Measurements from ENCODE around the gene INO80.

The INO80 gene

DNA sequence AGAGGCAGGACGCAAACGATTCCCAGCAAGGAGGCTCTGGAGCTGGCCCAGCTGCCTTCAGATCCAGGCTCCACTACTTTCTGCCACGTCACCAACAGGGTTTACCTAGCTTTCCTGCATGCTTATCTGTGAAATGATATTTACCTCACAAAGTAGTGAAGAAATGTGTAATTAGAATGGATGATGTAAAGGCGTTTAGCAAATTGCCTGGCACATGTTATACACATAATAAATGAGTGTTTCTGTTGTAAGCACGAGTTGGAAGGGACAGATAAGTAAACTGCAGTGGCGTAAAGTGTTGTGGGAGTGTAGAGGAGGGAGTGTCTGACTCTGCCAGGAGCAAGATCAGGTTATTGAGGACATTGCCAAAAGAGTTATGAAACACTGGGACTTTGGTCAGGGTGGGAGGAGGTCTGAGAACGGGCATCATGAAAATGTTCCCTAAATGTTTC lies 166.3 kb downstream of the INO80 start:
- Histone ChIP-seq H3K36me3 (ENCODE audit: insufficient read depth) (no peaks in the 10 kb centered on the region), H3K27me3 (ENCODE audit: insufficient read depth, low read depth) (no peaks in the 10 kb centered on the region), H3K27ac (no peak overlapping the region), H3K4me3 (IDR thresholded peaks at IDR 0.05; ENCODE audit: insufficient read depth, low read depth, low read length) (no peak overlapping the region), H2AFZ (ENCODE audit: low read depth) (no peak overlapping the region), H3K4me2 (no peak overlapping the region), H3K79me2 (ENCODE audit: insufficient read depth, low read depth) (no peaks in the 10 kb centered on the region), H3K9ac (no peak overlapping the region), H4K20me1 (ENCODE audit: insufficient read depth) (no peaks in the 10 kb centered on the region), H3K4me1 (ENCODE audit: low read depth, poor library complexity, severe bottlenecking) (peaks cover 29% of the 10 kb centered on the region)
- TF ChIP-seq CTCF (conservative IDR thresholded peaks at IDR 0.05; ENCODE audit: low read depth, low read length) = no peak

DNA sequence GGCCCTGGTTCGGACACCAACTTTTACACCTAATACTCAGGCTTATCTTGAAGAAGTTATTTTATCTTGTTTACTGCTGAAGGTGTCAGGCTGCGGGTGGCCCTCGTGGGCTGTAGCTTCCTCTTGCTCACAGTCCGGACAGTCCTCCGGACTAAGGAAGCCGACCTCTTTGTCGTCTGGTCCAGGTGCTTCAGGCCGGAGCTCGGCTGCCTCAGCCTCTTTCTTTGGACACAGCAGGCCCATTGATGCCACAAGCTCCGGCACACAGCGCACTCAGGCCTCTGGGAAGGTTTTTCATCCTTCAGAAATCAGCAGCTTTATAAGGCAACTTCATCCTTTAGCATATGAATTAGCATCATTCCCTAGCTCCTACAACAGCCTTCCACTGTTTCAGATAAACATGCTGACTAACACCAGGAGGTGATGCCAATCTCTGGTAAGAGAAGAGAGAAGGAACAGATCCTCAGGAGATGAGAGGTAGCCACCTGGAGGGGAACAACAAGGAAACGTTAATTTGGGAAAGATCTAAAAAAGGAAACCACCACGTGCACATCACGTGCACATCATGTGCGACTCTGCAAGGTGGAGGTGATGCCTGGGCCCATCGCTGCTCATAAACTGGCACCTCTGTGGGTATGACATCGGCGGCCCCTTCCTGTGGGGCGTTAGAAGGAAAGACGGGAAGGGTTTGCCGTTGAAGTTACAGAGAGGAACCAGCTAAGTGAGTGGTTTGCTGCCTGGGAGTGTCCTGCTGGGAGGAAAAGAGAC lies 167.2 kb downstream of the INO80 start:
- Histone ChIP-seq H3K79me2 (ENCODE audit: insufficient read depth, low read depth) (no peaks in the 10 kb centered on the region), H3K4me2 (no peak overlapping the region), H3K4me3 (IDR thresholded peaks at IDR 0.05; ENCODE audit: insufficient read depth, low read depth, low read length) (no peak overlapping the region), H3K27me3 (ENCODE audit: insufficient read depth, low read depth) (no peaks in the 10 kb centered on the region), H4K20me1 (ENCODE audit: insufficient read depth) (no peaks in the 10 kb centered on the region), H2AFZ (ENCODE audit: low read depth) (no peak overlapping the region), H3K9ac (no peak overlapping the region), H3K36me3 (ENCODE audit: insufficient read depth) (no peaks in the 10 kb centered on the region), H3K4me1 (ENCODE audit: low read depth, poor library complexity, severe bottlenecking) (peaks cover 20% of the 10 kb centered on the region), H3K27ac (no peak overlapping the region)
- no peak for TF ChIP-seq CTCF (conservative IDR thresholded peaks at IDR 0.05; ENCODE audit: low read depth, low read length)

- TF ChIP-seq CTCF (conservative IDR thresholded peaks at IDR 0.05; ENCODE audit: low read depth, low read length) = no peak
- Histone ChIP-seq H3K9ac (no peak overlapping the region), H3K4me3 (IDR thresholded peaks at IDR 0.05; ENCODE audit: insufficient read depth, low read depth, low read length) (no peak overlapping the region)
Measured at GRCh38 chr15:40944510-40945296, 171.4 kb downstream of the INO80 start.

GRCh38 chr15:40943764-40944365 lies 172.2 kb downstream of the INO80 start:
- H3K4me3 ChIP-seq (IDR thresholded peaks at IDR 0.05; ENCODE audit: insufficient read depth, low read depth, low read length) = no peak overlapping the region
- no peak overlapping the region for H3K9ac ChIP-seq
- no peak overlapping the region for H3K27ac ChIP-seq
- no peak overlapping the region for H2AFZ ChIP-seq (ENCODE audit: low read depth)
- H3K4me2 ChIP-seq = no peak overlapping the region
- no peaks in the 10 kb centered on the region for H3K36me3 ChIP-seq (ENCODE audit: insufficient read depth)
- no peak for TF ChIP-seq CTCF (conservative IDR thresholded peaks at IDR 0.05; ENCODE audit: low read depth, low read length)
- H3K27me3 ChIP-seq (ENCODE audit: insufficient read depth, low read depth) = no peaks in the 10 kb centered on the region
- H3K4me1 ChIP-seq (ENCODE audit: low read depth, poor library complexity, severe bottlenecking) = peaks cover 30% of the 10 kb centered on the region
- H4K20me1 ChIP-seq (ENCODE audit: insufficient read depth) = no peaks in the 10 kb centered on the region
- H3K79me2 ChIP-seq (ENCODE audit: insufficient read depth, low read depth) = no peaks in the 10 kb centered on the region

More at GRCh38 chr15:40944510-40945296, 171.4 kb downstream of the INO80 start:
- H2AFZ ChIP-seq (ENCODE audit: low read depth) = no peak overlapping the region
- H3K27me3 ChIP-seq (ENCODE audit: insufficient read depth, low read depth) = no peaks in the 10 kb centered on the region
- peaks cover 30% of the 10 kb centered on the region for H3K4me1 ChIP-seq (ENCODE audit: low read depth, poor library complexity, severe bottlenecking)
- H3K4me2 ChIP-seq = no peak overlapping the region
- no peaks in the 10 kb centered on the region for H3K36me3 ChIP-seq (ENCODE audit: insufficient read depth)
- H3K27ac ChIP-seq = no peak overlapping the region
- H4K20me1 ChIP-seq (ENCODE audit: insufficient read depth) = no peaks in the 10 kb centered on the region
- no peaks in the 10 kb centered on the region for H3K79me2 ChIP-seq (ENCODE audit: insufficient read depth, low read depth)

All from KMS-11 (cell line).